Muscle of leg (tissue), 11 donors: ENCODE data around the gene RAB2B. TPM values are rescaled to one million over a fixed set of nuclear protein-coding genes. Genes with fewer than 3 reads are reported as not detected.

Experiments used
- DNase-seq: peaks from one replicate; pipeline ENCODE4 v3.0.0; 2013
- H3K27ac ChIP-seq: one replicate; pipeline ENCODE4 v1.5.1; 2013; ENCODE audit warnings: mild to moderate bottlenecking, low read length, control low read depth
- H3K27me3 ChIP-seq: one replicate; pipeline ENCODE4 v1.6.1; 2013; ENCODE audit warnings: low read length; ENCODE audit not compliant: control insufficient read depth, insufficient read depth
- H3K36me3 ChIP-seq: one replicate; pipeline ENCODE4 v1.6.1; 2013; ENCODE audit warnings: low read length; ENCODE audit not compliant: control insufficient read depth, insufficient read depth
- H3K4me1 ChIP-seq: one replicate; pipeline ENCODE4 v1.6.1; 2013; ENCODE audit warnings: low read length; ENCODE audit not compliant: control insufficient read depth, insufficient read depth
- H3K4me3 ChIP-seq: one replicate; pipeline ENCODE4 v1.5.1; 2013; ENCODE audit warnings: low read length, control low read depth
- H3K9me3 ChIP-seq: replicated peaks from 2 replicates; pipeline ENCODE4 v1.6.1; 2013; ENCODE audit warnings: low read depth, low read length; ENCODE audit not compliant: control insufficient read depth
- WGBS: methylation state at CpG from one replicate; pipeline ENCODE4 v1.1.5; 2013; ENCODE audit warnings: missing lambda C conversion rate; ENCODE audit not compliant: insufficient coverage; 5-methylcytosine and 5-hydroxymethylcytosine counted together
- polyA plus RNA-seq, 8 donors: library from polyadenylated mRNA; unstranded; fragments of 120-200 nt; gene quantifications; one replicate each; pipeline versions ENCODE4 v1.2.1 to v1.2.3, GENCODE V29; 2013; ENCODE audit warnings: inconsistent platforms in 1 of 8, low replicate concordance in 1 of 8; ENCODE audit not compliant: insufficient read length in 8 of 8, insufficient read depth in 1 of 8
- total RNA-seq: library from RNA; stranded (reverse); fragments of 120-200 nt; gene quantifications from one replicate; pipeline ENCODE4 v1.2.4, GENCODE V29; 2013

The RAB2B gene
- total and polyA plus RNA-seq, 9 donors = 17.3 to 25.2 (median 20.6) TPM

DNA sequence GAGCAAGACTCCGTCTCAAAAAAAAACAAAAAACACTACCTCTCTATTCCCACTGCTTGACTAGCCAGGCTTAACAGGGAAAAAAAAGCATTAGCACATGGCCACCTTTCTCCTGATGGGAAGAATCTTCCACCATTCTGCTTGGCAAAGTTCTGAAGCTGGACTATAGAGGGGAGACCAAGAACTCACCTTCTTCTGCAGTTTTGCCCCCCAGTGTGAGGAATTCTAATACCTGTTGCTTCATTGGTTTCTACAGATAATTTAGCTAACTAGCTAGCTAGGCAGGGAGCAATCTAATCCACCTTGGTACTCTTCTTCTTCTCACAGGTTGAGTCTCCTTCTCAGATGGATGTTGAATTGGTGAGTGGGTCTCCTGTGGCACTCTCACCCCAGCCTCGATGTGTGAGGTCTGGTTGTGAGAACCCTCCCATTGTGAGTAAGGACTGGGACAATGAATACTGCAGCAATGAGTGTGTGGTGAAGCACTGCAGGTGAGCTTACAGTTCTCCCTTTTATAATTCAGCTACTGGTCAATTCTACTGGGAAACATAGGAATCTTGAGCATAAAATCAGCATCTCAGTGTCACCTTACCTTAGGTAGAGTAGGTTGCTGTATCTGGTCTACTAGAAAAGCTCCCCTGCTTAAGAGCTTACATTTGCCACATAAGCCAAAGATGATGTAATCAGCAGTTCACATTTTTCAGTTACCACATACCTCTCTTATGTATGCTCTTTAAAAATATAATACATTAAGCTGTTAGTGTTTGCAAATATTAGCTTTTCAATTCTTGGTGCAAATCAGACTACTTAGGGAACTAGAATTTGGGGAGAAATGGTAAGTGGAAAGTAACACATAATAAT, 18.4 kb upstream of the RAB2B start:
- Histone ChIP-seq H3K4me3 (no peak overlapping the region), H3K27me3 (no peaks in the 10 kb centered on the region), H3K27ac (no peak overlapping the region), H3K9me3 (no peaks in the 10 kb centered on the region), H3K4me1 (no peaks in the 10 kb centered on the region), H3K36me3 (peaks cover 69% of the 10 kb centered on the region)
- WGBS = no CpG with 5 or more reads among the region's 2 CpGs
- DNase-seq = no peak

DNA sequence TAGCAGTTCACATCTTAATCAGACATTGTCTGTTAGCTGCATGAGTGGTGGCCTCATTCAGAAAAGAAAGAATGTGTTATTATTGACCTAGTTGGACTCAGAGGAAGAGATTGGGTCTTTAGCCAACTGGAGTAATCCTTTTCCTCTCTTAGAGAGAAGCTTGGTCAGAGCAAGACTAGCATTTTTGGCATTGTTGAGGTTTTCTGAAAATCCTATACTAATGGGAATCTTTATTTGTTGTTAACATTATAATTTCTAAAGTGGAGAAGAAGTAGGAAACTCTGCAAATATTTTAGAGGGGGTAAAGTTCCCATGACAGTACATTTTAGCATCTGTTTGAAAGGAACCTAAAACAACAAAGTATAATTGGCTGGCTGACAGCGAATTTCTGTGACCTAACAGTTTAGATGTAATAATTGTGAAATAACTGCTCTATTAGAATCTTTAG, 9.9 kb upstream of the RAB2B start:
- no peak overlapping the region for H3K27ac ChIP-seq
- no peaks in the 10 kb centered on the region for H3K27me3 ChIP-seq
- WGBS = no CpG with 5 or more reads among the region's 1 CpG
- peaks cover 35% of the 10 kb centered on the region for H3K36me3 ChIP-seq
- H3K9me3 ChIP-seq = no peaks in the 10 kb centered on the region
- H3K4me3 ChIP-seq = no peak overlapping the region
- no peaks in the 10 kb centered on the region for H3K4me1 ChIP-seq
- DNase-seq = no peak

DNA sequence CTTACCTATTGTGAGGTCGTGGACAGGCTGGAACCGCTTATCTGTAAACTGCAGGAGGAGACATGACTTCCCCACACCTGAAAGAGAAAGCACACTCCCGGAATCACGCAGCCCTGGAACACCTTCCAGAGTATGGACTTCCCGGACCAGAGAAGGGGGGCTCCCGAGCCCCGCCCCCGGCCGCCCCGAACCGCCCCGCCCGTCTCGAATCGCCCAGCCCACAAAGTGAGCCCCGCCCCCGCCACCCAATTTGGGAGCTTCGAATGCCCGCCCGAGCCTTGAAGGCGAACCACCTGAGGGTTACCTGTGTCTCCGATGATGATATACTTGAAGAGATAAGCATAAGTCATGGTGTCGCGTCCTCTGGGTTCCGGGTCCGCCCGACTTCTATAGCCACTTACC, 235 bp downstream of the RAB2B start:
- 0% methylated on average over 15 of the region's 27 CpGs for WGBS
- Histone ChIP-seq H3K4me3 (peak overlapping the region; percentile 66), H3K27ac (peak overlapping the region; percentile 92), H3K9me3 (no peaks in the 10 kb centered on the region), H3K36me3 (peaks cover 10% of the 10 kb centered on the region), H3K27me3 (no peaks in the 10 kb centered on the region), H3K4me1 (peaks cover 7% of the 10 kb centered on the region)
- DNase-seq = no peak

DNA sequence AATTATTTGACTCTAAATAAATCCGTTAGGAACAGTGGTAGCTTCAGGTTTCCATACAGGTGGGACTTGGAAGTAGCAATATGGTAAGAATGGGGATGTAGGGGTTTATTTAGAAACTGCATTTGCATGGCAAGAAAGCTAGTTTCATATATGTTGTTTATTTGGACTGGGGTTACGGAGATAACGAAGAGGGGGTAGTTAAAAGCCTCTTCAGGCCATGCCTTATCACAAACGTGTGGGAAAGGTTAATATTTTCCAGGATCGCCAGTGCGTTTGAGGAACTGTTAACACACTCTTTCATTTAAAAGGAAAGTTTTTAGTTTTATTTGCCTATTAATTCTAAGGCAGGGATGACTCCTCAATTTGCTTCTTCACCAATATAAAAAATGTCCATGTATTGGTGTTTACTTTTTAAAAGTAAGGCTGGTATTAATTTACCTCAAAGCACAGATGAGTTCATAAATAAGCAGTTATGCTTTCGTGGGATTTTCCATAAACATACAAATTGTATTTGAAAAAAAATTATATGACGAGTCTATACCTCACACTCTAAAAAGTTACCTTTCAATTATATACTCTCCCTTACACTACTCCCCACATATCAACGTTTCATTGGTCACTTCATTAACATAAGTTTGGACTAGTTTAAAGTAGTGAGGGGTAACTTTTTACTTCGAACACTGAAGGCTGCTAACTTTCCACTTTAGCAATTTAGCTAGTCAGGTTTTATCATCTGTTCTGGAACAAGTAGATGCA, 814 bp downstream of the RAB2B start:
- Histone ChIP-seq H3K4me1 (peaks cover 7% of the 10 kb centered on the region), H3K4me3 (peak overlapping the region; percentile 66), H3K9me3 (no peaks in the 10 kb centered on the region), H3K36me3 (peaks cover 10% of the 10 kb centered on the region), H3K27me3 (no peaks in the 10 kb centered on the region), H3K27ac (peak overlapping the region; percentile 92)
- no CpG with 5 or more reads among the region's 10 CpGs for WGBS
- no peak for DNase-seq

DNA sequence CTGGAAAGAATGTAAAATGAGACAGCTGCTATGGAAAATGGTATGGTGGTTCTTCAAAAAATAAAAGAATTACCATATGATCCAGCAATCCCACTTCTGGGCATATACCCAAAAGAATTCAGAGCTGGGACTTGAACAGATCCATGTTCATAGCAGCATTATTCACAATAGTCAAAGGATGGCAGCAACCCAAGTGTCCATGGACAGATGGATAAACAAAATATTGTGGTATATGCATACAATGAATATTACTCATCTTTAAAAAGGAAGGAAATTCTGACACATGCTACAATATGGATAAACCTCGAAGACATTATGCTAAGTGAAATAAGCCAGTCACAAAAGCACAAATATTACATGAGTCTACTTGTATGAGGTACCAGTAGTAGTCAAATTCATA, 9.1 kb downstream of the RAB2B start:
- H3K4me3 ChIP-seq = no peak overlapping the region
- H3K36me3 ChIP-seq = peaks cover 34% of the 10 kb centered on the region
- no peaks in the 10 kb centered on the region for H3K9me3 ChIP-seq
- no peaks in the 10 kb centered on the region for H3K27me3 ChIP-seq
- WGBS = no CpG with 5 or more reads among the region's 1 CpG
- DNase-seq = peak; percentile 53
- H3K27ac ChIP-seq = no peak overlapping the region
- H3K4me1 ChIP-seq = no peaks in the 10 kb centered on the region

DNA sequence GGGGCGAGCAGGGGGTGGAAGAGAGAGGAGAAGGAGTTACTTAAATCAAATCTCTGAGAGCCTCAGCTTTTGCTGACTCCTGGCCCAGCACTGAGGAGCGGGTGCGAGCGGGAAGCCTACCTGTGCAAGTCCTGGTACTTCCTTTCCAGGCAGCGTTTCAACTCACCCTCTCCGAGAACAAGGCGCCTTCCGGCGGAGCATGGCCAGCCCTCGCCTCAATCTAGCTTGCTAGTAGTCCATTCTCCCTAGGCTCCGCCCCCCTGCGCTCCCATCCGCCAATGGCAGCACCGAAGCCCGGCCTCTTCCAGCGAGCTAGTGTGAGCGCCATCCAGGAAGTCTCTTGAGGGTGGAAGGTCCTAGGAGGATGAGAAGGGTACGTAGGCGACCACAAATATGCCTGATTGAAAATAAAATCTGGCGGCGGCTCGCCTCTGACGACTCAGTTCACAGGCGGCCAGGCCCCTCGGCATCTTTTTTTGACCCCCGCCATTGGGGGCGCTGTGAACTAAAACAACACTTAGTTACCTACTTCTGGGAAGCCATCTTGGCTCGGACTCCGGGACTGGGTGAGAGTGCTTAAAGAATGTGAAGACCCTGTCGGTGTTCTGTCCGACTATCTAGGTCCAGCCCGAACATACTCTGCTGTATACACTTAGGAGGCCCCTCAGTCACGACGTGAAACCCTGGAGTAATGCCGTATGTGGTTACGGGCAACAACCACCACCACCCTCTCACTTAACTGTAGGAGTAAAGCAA, 20.7 kb downstream of the RAB2B start, which contains the start of gene CHD8:
Gene CHD8 (minus strand): TSS at position 212 of the 756 bp plus-strand sequence. CDS start 24,480 bp downstream, outside the sequence.
- Histone ChIP-seq H3K9me3 (no peaks in the 10 kb centered on the region), H3K36me3 (peaks cover 7% of the 10 kb centered on the region), H3K4me3 (peak within 1 kb of the TSS; percentile 97), H3K27ac (peak within 1 kb of the TSS; percentile 99), H3K27me3 (no peaks in the 10 kb centered on the region), H3K4me1 (peaks cover 11% of the 10 kb centered on the region)
- WGBS = 0% methylated on average over 17 of the region's 36 CpGs
- peak; percentile 100 for DNase-seq

DNA sequence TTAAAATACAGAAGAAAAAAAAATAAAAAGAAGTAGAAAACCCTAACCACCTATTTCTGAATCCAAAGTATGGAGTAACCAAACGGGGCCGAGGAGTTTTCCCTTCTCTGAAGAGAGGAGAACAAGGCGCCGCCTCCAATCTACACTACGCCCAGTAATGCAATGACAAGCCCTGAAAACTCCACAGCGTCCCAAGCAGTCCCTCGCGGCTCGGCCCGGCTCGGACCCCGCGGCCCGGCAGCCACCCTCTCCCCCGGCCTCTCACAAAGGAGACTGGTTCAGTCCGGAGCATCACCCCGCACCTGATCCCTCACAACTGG, 21.2 kb downstream of the RAB2B start:
- Histone ChIP-seq H3K4me1 (peaks cover 11% of the 10 kb centered on the region), H3K27ac (peak overlapping the region; percentile 97), H3K27me3 (no peaks in the 10 kb centered on the region), H3K36me3 (peaks cover 1% of the 10 kb centered on the region), H3K4me3 (peak overlapping the region; percentile 97), H3K9me3 (no peaks in the 10 kb centered on the region)
- WGBS = 0% methylated on average over 1 of the region's 17 CpGs
- DNase-seq = no peak

DNA sequence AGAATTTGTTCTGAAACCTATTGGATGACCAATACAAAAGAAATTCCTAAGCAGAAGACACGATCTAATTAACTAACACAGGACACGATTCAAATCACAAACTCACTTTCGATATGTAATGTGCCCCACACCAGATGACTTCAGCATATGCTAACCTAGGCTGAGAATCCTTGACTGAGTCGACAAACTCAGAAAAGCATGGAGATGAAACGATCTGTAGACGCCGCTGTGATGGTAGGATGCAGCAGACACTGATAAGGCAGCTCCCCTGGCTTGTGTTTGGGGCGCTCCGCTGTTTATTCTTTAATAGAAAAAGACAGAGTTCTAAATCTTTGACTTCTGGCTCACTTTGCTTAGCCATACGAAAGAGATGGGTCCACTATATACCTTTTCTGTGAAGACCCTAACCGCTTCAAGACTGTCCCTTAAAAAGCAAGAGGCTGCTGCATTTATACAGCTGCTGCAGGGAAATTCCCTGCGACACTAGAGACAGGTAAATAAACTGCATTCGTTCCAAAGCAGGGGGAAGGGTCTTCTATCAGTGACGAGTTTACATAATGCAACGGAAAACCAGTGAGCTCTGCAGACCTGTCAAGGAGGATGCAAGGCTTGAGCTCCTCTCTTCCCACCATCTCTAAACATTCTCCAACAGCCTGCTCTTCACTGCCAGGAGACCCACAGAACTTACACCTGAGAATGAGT, 21.8 kb downstream of the RAB2B start:
- Histone ChIP-seq H3K9me3 (no peaks in the 10 kb centered on the region), H3K36me3 (no peaks in the 10 kb centered on the region), H3K27me3 (no peaks in the 10 kb centered on the region), H3K4me1 (peaks cover 11% of the 10 kb centered on the region), H3K4me3 (peak overlapping the region; percentile 97), H3K27ac (peak overlapping the region; percentile 97)
- no peak for DNase-seq
- 36% methylated on average over 5 of the region's 15 CpGs for WGBS

DNA sequence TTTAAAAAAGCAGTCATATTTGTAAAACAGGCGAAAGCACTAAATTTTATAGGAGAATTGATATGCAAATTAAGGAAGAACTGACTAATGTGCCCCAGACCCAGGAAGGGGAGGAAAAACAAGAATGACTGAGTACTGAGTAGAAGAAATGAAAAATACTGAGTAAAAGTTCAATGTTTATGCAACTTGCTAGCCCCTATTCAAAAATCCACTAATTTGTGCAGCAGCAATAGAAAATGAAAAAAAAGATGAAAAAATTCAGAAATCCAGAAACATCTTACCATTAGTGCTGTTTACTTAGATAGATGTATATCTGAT, 26.9 kb downstream of the RAB2B start:
- Histone ChIP-seq H3K27me3 (no peaks in the 10 kb centered on the region), H3K36me3 (no peaks in the 10 kb centered on the region), H3K9me3 (no peaks in the 10 kb centered on the region), H3K4me3 (no peak overlapping the region), H3K27ac (no peak overlapping the region), H3K4me1 (peaks cover 6% of the 10 kb centered on the region)
- WGBS = no CpG with 5 or more reads among the region's 1 CpG
- DNase-seq = no peak
